Liver (tissue), 9 donors: ENCODE results near the gene FAM13A. TPM values are rescaled to one million over a fixed set of nuclear protein-coding genes. Genes with fewer than 3 reads are reported as not detected.

ENCODE experiments used
- DNase-seq: peaks from one replicate; pipeline ENCODE4 v3.0.0-alpha.2; 2017; ENCODE audit warnings: low spot score
- H3K27ac ChIP-seq, 2 donors: one replicate each; pipeline ENCODE4 v1.7.0; 2013; ENCODE audit warnings: inconsistent platforms in 2 of 2, low read length in 2 of 2, control low read depth in 1 of 2, low read depth in 1 of 2, mild to moderate bottlenecking in 1 of 2
- H3K27me3 ChIP-seq, 4 donors: one replicate each; pipeline versions ENCODE4 v1.6.1 to v1.7.0; 2013; ENCODE audit warnings: low read length in 3 of 4, inconsistent platforms in 1 of 4, mild to moderate bottlenecking in 1 of 4, moderate library complexity in 1 of 4; ENCODE audit not compliant: control insufficient read depth in 4 of 4, insufficient read depth in 4 of 4
- H3K36me3 ChIP-seq, 4 donors: one replicate each; pipeline versions ENCODE4 v1.6.1 to v1.7.0; 2013; ENCODE audit warnings: low read length in 3 of 4, mild to moderate bottlenecking in 3 of 4, low read depth in 1 of 4, moderate library complexity in 1 of 4; ENCODE audit not compliant: control insufficient read depth in 4 of 4, insufficient read depth in 3 of 4
- H3K4me1 ChIP-seq, 4 donors: one replicate each; pipeline versions ENCODE4 v1.6.1 to v1.7.0; 2013; ENCODE audit warnings: low read length in 3 of 4, mild to moderate bottlenecking in 3 of 4, moderate library complexity in 1 of 4; ENCODE audit not compliant: control insufficient read depth in 4 of 4, insufficient read depth in 4 of 4
- H3K4me3 ChIP-seq, 3 donors: one replicate each; pipeline versions ENCODE4 v1.6.1 to v1.7.0; 2013; ENCODE audit warnings: low read length in 3 of 3, control low read depth in 1 of 3, low read depth in 1 of 3, mild to moderate bottlenecking in 1 of 3
- H3K9ac ChIP-seq, 2 donors: one replicate each; pipeline ENCODE4 v1.7.0; 2013; ENCODE audit warnings: low read length in 2 of 2, mild to moderate bottlenecking in 2 of 2, moderate library complexity in 2 of 2, control low read depth in 1 of 2, low read depth in 1 of 2
- H3K9me3 ChIP-seq, 4 donors: one replicate each; pipeline versions ENCODE4 v1.6.1 to v1.7.0; 2013; ENCODE audit warnings: low read length in 3 of 4; ENCODE audit not compliant: control insufficient read depth in 4 of 4
- FOXA2 ChIP-seq: IDR thresholded peaks from 2 replicates; pipeline ENCODE4 v1.6.1; 2016; ENCODE audit warnings: antibody characterized with exemption
- HNF4A ChIP-seq, 2 donors: conservative IDR thresholded peaks; 2 replicates each; pipeline ENCODE4 v1.6.1; 2016; ENCODE audit warnings: antibody characterized with exemption in 2 of 2, mild to moderate bottlenecking in 2 of 2
- HNF4G ChIP-seq: IDR thresholded peaks from 2 replicates; pipeline ENCODE4 v1.6.1; 2016; ENCODE audit warnings: antibody characterized with exemption
- TAF1 ChIP-seq: conservative IDR thresholded peaks from 2 replicates; pipeline ENCODE4 v1.6.1; 2016; ENCODE audit warnings: antibody characterized with exemption, mild to moderate bottlenecking
- YY1 ChIP-seq: IDR thresholded peaks from 2 replicates; pipeline ENCODE4 v1.6.1; 2016; ENCODE audit warnings: antibody characterized with exemption, mild to moderate bottlenecking
- WGBS: extraction: QIAGEN DNeasy Blood & Tissue Kit; methylation state at CpG from one replicate; pipeline ENCODE4 v1.1.7; 2013; 5-methylcytosine and 5-hydroxymethylcytosine counted together
- polyA plus RNA-seq, 2 donors: library from polyadenylated mRNA; stranded (reverse) in 1 of 2; unstranded in 1 of 2; fragments of 200-250 nt in 1 of 2; fragments of >200 nt in 1 of 2; fragmentation: Nextera tagmentation in 1 of 2; extraction: Ambion mirVana in 1 of 2; gene quantifications; one replicate each; pipeline versions ENCODE4 v1.2.1 to v1.2.3, GENCODE V29; 2013 to 2015
- total RNA-seq, 2 donors: library from RNA; depleted of rRNA; stranded (reverse); fragments of >200 nt; gene quantifications; one replicate each; pipeline ENCODE4 v1.2.3, GENCODE V29; 2014
- TF ChIP-seq, protein P1 (sequence below): fragments of 150-350 bp; IDR thresholded peaks from 2 replicates; pipeline ENCODE4 v1.5.1; 2017; ENCODE audit warnings: improper control_type of control experiment, low read depth, low read length; ENCODE audit not compliant: missing input control
- TF ChIP-seq, protein P2 (sequence below): IDR thresholded peaks from 2 replicates; pipeline ENCODE4 v1.6.1; 2016; ENCODE audit warnings: antibody characterized with exemption
- TF ChIP-seq, protein P3 (sequence below): IDR thresholded peaks from 2 replicates; pipeline ENCODE4 v1.6.1; 2016; ENCODE audit warnings: antibody characterized with exemption
- donor health status: healthy.
- donor health status: healthy.
- donor health status: healthy.
- donor health status: healthy.
- donor health status: healthy.

Gene FAM13A
- total and polyA plus RNA-seq, 4 donors = 14.9 to 52.9 (median 27.6) TPM

DNA sequence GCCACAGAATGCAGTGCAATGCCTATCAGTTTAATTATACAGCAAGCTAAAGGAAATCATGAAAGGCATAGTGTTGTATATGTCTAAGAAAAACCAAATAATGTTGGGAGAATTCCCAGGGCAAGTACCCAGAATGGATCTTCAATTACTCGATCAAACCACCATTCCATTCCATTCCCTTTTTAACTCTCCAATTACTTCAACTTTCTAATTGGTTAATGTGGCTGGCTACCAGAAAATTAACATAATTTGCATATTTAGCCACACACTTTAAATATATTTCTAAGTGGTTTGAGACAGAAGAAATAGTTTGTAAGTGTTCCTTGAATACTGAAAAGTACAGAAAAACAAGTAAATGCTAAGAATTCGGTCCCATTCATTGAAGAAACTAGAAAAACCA is 247.9 kb downstream of the FAM13A start (continued):
- TF ChIP-seq, protein P1, sequence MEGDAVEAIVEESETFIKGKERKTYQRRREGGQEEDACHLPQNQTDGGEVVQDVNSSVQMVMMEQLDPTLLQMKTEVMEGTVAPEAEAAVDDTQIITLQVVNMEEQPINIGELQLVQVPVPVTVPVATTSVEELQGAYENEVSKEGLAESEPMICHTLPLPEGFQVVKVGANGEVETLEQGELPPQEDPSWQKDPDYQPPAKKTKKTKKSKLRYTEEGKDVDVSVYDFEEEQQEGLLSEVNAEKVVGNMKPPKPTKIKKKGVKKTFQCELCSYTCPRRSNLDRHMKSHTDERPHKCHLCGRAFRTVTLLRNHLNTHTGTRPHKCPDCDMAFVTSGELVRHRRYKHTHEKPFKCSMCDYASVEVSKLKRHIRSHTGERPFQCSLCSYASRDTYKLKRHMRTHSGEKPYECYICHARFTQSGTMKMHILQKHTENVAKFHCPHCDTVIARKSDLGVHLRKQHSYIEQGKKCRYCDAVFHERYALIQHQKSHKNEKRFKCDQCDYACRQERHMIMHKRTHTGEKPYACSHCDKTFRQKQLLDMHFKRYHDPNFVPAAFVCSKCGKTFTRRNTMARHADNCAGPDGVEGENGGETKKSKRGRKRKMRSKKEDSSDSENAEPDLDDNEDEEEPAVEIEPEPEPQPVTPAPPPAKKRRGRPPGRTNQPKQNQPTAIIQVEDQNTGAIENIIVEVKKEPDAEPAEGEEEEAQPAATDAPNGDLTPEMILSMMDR = no peak
- TF ChIP-seq, protein P2, sequence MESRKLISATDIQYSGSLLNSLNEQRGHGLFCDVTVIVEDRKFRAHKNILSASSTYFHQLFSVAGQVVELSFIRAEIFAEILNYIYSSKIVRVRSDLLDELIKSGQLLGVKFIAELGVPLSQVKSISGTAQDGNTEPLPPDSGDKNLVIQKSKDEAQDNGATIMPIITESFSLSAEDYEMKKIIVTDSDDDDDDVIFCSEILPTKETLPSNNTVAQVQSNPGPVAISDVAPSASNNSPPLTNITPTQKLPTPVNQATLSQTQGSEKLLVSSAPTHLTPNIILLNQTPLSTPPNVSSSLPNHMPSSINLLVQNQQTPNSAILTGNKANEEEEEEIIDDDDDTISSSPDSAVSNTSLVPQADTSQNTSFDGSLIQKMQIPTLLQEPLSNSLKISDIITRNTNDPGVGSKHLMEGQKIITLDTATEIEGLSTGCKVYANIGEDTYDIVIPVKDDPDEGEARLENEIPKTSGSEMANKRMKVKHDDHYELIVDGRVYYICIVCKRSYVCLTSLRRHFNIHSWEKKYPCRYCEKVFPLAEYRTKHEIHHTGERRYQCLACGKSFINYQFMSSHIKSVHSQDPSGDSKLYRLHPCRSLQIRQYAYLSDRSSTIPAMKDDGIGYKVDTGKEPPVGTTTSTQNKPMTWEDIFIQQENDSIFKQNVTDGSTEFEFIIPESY = no peak

DNA sequence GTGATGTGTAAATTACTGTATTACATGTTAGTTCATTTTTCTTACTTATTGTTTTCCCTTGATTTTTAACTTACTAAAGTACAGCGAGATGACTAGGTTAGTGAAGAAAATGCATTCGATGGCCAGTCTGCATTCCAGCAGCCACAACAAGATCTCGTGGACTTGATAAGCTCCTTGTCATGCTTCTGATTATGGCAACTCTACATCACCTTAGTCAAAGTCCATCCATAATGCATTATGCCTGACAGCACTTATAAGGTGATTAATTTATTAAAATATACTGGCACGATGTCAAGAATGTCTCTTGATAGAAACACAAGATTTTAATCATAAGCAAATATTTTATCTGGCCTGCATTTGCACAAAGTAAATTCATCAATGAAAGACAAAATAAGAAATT is 249.5 kb downstream of the FAM13A start:
- H3K4me1 ChIP-seq = peaks cover 4 to 31% (median 23%) of the 10 kb centered on the region in 4 donors
- peak in 1 of 2 donors; percentile 19 for TF ChIP-seq HNF4A (conservative IDR thresholded peaks at IDR 0.05)
- TF ChIP-seq, protein P3, sequence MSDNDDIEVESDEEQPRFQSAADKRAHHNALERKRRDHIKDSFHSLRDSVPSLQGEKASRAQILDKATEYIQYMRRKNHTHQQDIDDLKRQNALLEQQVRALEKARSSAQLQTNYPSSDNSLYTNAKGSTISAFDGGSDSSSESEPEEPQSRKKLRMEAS = no peak
- no peak for TF ChIP-seq TAF1
- TF ChIP-seq FOXA2 = no peak
- WGBS = 61% methylated on average over 4 of the region's 4 CpGs
- H3K27ac ChIP-seq = no peak overlapping the region
- no peak for DNase-seq
- H3K27me3 ChIP-seq = no peaks in the 10 kb centered on the region
- H3K9me3 ChIP-seq = no peaks in the 10 kb centered on the region
- no peak overlapping the region for H3K9ac ChIP-seq
- H3K36me3 ChIP-seq = no peaks in the 10 kb centered on the region
- no peak overlapping the region for H3K4me3 ChIP-seq

DNA sequence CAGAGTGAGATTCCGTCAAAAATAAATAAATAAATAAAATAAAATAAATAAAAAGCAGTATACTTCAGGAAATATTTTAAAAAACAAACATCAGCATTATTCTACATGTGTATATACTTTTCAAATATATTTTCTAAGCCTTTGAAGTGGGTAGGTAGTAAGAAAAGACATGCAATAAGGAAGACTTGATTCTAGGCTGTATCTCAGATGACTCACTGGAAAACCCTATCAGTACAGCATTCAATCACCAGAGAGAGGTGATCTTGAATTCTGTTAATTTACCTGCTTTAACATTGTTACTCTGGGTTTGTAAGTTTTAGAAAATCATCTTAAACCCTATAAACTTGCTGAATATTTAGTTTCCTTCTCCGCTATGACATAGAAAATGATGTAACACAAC is 252.8 kb downstream of the FAM13A start:
- Histone ChIP-seq H3K36me3 (no peaks in the 10 kb centered on the region), H3K4me1 (peaks cover 4 to 28% (median 12%) of the 10 kb centered on the region in 4 donors), H3K9ac (no peak overlapping the region), H3K4me3 (no peak overlapping the region), H3K9me3 (no peaks in the 10 kb centered on the region), H3K27ac (no peak overlapping the region), H3K27me3 (no peaks in the 10 kb centered on the region)
- TF ChIP-seq, protein P1 = no peak
- TF ChIP-seq YY1 (no peak), HNF4G (no peak)
- TF ChIP-seq, protein P3 = no peak
- TF ChIP-seq, protein P2 = no peak
- no peak for DNase-seq
- 86% methylated on average over 2 of the region's 2 CpGs for WGBS
